IMR-90 (cell line): ENCODE results near the gene KLC4.

Source experiments
- CHD1 ChIP-seq: IDR thresholded peaks from 2 replicates; pipeline ENCODE4 v1.6.1; 2012; ENCODE audit warnings: low read depth, low read length, improper control_type of control experiment
- CTCF ChIP-seq: conservative IDR thresholded peaks from 2 replicates; pipeline ENCODE4 v1.5.1; 2012; ENCODE audit warnings: mild to moderate bottlenecking, low read depth, low read length, improper control_type of control experiment

GRCh38 chr6:43019152-43019551 is 40.3 kb upstream of the KLC4 start:
- TF ChIP-seq CHD1 (no peak), CTCF (no peak)
